Measurements from ENCODE around the gene CEP128.

- TF ChIP-seq EZH2 (IDR thresholded peaks at IDR 0.05): no peak
- TF ChIP-seq POLR2AphosphoS5 (IDR thresholded peaks at IDR 0.05; ENCODE audit: borderline replicate concordance, low read depth, low read length): no peak
These were observed 15.0 kb downstream of the CEP128 start for GRCh38 chr14:80926397-80927082.
